ENCODE data around the gene SLC7A9. TPM values are rescaled to one million over a fixed set of nuclear protein-coding genes. Genes with fewer than 3 reads are reported as not detected.
"Not testable (repeated sequence)": the region's sequence is repeated elsewhere in the genome, so short reads cannot be mapped to it uniquely, and the experiment has no call there.

SLC7A9 gene
- total RNA-seq, 2 experiments from 2014 or later: not detected

DNA sequence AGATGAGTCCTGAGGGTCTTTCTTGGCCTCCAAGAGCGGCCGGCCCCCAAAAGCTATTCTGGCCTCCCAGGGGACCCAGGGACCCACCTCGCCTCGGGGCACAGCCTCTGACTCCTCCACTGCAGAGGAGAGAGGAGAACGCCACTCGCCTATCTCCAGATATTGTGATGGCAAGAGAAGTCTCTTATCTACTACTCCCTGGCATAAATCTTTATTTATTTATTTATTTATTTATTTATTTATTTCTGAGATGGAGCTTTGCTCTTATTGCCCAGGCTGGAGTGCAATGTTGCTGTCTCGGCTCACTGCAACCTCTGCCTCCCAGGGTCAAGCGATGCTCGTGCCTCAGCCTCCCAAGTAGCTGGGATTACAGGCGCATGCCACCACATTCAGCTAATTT lies 11.0 kb downstream of the SLC7A9 start:
- ATAC-seq: no peak
- Mint-ChIP-seq H3K4me3 (no peak overlapping the region), H3K36me3 (ENCODE audit: low read depth) (no peaks in the 10 kb centered on the region), H3K27me3 (no peaks in the 10 kb centered on the region), H3K4me1 (ENCODE audit: low read depth) (no peaks in the 10 kb centered on the region), H3K27ac (no peak overlapping the region), H3K9me3 (no peaks in the 10 kb centered on the region)
- intact Hi-C loops (cut with micrococcal nuclease): no loop called here
- no peak for DNase-seq
- POLR2A ChIA-PET: no interaction called here
- CTCF ChIA-PET: no interaction called here
- TF ChIP-seq, protein P1, sequence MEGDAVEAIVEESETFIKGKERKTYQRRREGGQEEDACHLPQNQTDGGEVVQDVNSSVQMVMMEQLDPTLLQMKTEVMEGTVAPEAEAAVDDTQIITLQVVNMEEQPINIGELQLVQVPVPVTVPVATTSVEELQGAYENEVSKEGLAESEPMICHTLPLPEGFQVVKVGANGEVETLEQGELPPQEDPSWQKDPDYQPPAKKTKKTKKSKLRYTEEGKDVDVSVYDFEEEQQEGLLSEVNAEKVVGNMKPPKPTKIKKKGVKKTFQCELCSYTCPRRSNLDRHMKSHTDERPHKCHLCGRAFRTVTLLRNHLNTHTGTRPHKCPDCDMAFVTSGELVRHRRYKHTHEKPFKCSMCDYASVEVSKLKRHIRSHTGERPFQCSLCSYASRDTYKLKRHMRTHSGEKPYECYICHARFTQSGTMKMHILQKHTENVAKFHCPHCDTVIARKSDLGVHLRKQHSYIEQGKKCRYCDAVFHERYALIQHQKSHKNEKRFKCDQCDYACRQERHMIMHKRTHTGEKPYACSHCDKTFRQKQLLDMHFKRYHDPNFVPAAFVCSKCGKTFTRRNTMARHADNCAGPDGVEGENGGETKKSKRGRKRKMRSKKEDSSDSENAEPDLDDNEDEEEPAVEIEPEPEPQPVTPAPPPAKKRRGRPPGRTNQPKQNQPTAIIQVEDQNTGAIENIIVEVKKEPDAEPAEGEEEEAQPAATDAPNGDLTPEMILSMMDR (IDR thresholded peaks at IDR 0.05): no peak

DNA sequence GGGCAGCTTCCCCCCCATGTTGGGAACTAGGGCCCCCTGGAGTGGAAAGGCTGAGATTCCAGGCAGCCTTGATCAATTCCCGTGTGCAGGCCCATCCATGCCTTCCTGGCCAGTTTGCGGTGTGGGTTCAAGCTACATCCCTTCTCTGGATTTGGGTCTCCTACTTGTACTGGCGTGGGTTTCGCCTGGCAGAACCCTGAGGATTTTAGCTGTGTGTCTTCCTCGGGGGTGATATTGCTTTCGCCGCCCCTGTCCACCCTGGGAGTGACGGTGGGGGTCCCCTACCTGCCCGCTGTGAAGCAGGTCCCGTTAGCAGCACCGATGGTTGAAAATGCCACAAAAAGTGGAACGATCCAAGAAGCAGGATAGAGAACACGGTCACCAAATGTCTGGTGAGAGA lies 11.4 kb downstream of the SLC7A9 start:
- Mint-ChIP-seq H3K27ac (no peak overlapping the region), H3K4me1 (ENCODE audit: low read depth) (no peaks in the 10 kb centered on the region), H3K4me3 (no peak overlapping the region), H3K9me3 (no peaks in the 10 kb centered on the region), H3K27me3 (no peaks in the 10 kb centered on the region), H3K36me3 (ENCODE audit: low read depth) (no peaks in the 10 kb centered on the region)
- POLR2A ChIA-PET: no interaction called here
- DNase-seq: no peak
- TF ChIP-seq, protein P1 (IDR thresholded peaks at IDR 0.05): no peak
- ATAC-seq: no peak
- CTCF ChIA-PET: interaction anchor here (0.5 kb wide), 1 partner anchor 13 kb away, joined by 3 read pairs; no protein-coding TSS in a partner anchor
- intact Hi-C loops (cut with micrococcal nuclease): no loop called here

GRCh38 chr19:32857584-32857983 lies 12.0 kb downstream of the SLC7A9 start:
- ChIA-PET CTCF (interaction anchor here (0.5 kb wide), 1 partner anchor 14 kb away, joined by 3 read pairs; no protein-coding TSS in a partner anchor), POLR2A (no interaction called here)
- TF ChIP-seq, protein P1 (IDR thresholded peaks at IDR 0.05): no peak
- Mint-ChIP-seq H3K4me3 (no peak overlapping the region), H3K27ac (no peak overlapping the region), H3K27me3 (no peaks in the 10 kb centered on the region), H3K4me1 (ENCODE audit: low read depth) (no peaks in the 10 kb centered on the region), H3K9me3 (no peaks in the 10 kb centered on the region), H3K36me3 (ENCODE audit: low read depth) (no peaks in the 10 kb centered on the region)
- intact Hi-C loops (cut with micrococcal nuclease): no loop called here
- DNase-seq (no peak), ATAC-seq (no peak)

DNA sequence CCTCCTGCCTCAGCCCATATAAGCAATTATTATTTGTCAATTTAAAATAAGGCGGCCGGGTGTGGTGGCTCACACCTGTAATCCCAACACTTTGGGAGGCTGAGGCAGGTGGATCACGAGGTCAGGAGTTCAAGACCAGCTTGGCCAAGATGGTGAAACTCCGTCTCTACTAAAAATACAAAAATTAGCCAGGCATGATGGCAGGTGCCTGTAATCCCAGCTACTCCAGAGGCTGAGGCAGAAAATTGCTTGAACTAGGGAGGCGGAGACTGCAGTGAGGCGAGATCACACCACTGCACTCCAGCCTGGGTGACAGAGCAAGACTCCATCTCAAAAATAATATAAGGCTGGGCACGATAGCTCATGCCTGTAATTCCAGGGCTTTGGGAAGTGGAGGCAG lies 12.7 kb downstream of the SLC7A9 start:
- POLR2A ChIA-PET; CTCF ChIA-PET; H3K27ac Mint-ChIP-seq; H3K4me3 Mint-ChIP-seq; H3K36me3 Mint-ChIP-seq (ENCODE audit: low read depth); DNase-seq; H3K4me1 Mint-ChIP-seq (ENCODE audit: low read depth); H3K27me3 Mint-ChIP-seq; ATAC-seq; intact Hi-C loops (cut with micrococcal nuclease); H3K9me3 Mint-ChIP-seq: not testable (repeated sequence)

- H3K4me3 Mint-ChIP-seq: no peak overlapping the region
- CTCF ChIA-PET: no interaction called here
- H3K27ac Mint-ChIP-seq: no peak overlapping the region
- DNase-seq (no peak), ATAC-seq (no peak)
- intact Hi-C loops (cut with micrococcal nuclease): no loop called here
- H3K4me1 Mint-ChIP-seq (ENCODE audit: low read depth): no peaks in the 10 kb centered on the region
- POLR2A ChIA-PET: no interaction called here
- TF ChIP-seq, protein P1 (IDR thresholded peaks at IDR 0.05): no peak
- H3K27me3 Mint-ChIP-seq: no peaks in the 10 kb centered on the region
- H3K36me3 Mint-ChIP-seq (ENCODE audit: low read depth): no peaks in the 10 kb centered on the region
- peaks cover 2% of the 10 kb centered on the region for H3K9me3 Mint-ChIP-seq
These were observed 17.4 kb downstream of the SLC7A9 start for GRCh38 chr19:32852216-32852615.

DNA sequence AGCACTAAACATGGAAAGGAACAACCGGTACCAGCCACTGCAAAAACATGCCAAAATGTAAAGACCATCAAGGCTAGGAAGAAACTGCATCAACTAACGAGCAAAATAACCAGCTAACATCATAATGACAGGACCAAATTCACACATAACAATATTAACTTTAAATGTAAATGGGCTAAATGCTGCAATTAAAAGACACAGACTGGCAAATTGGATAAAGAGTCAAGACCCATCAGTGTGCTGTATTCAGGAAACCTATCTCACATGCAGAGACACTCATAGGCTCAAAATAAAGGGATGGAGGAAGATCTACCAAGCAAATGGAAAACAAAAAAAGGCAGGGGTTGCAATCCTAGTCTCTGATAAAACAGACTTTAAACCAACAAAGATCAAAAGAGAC lies 21.5 kb downstream of the SLC7A9 start:
- H3K36me3 Mint-ChIP-seq (ENCODE audit: low read depth); POLR2A ChIA-PET; H3K9me3 Mint-ChIP-seq; H3K27ac Mint-ChIP-seq; H3K4me3 Mint-ChIP-seq; DNase-seq; intact Hi-C loops (cut with micrococcal nuclease); H3K4me1 Mint-ChIP-seq (ENCODE audit: low read depth); H3K27me3 Mint-ChIP-seq; CTCF ChIA-PET; ATAC-seq: not testable (repeated sequence)
